ENCODE measurements around the gene CFL1. TPM values are rescaled to one million over a fixed set of nuclear protein-coding genes. Genes with fewer than 3 reads are reported as not detected.

CFL1 gene
- total RNA-seq, 1 experiment from 2014 or later, result 955 TPM

DNA sequence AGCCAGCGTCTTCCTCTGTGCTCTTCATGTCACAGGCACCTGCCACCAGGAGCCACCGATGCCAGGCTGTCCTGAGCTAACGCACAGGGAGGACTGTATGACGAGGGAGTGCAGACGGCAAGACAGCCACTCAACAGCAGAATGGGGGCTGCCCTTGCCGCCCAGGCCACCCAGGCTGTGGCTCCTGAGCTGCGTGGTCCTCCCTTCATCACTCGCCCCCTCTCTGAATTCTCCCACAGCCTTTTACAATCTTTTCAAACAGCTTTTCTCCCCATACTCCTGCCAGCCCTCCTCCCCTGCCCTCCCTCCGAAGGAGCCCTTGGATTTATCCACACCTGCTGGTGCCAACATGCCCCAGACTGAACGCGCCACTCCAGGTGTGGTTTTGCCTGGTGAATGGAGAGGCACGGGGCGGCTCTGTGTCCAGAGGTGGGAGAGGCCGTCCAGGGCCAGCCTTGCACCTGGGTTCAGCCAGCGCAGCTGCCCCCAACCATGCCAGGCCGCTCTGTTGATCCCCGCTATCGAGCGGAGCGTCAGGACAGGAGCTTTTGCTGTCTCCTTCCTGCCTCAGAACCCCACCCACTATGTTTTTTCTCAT, 49.1 kb downstream of the CFL1 start:
- peaks cover 51% of the 10 kb centered on the region for H3K27me3 Mint-ChIP-seq (ENCODE audit: unreplicated experiment)
- CTCF ChIA-PET, result interaction anchor here (0.6 kb wide), 1 partner anchor 414 kb away, joined by 6 read pairs; no protein-coding TSS in a partner anchor
- H3K4me3 Mint-ChIP-seq (ENCODE audit: low read depth, unreplicated experiment), result no peak overlapping the region
- BruUV-seq (replicated peaks), result no TSS peak
- no peaks in the 10 kb centered on the region for H3K4me1 Mint-ChIP-seq (ENCODE audit: low read depth, unreplicated experiment)
- no peaks in the 10 kb centered on the region for H3K9me3 Mint-ChIP-seq (ENCODE audit: low read depth, unreplicated experiment)
- no peak for DNase-seq
- intact Hi-C loops (cut with micrococcal nuclease; ENCODE audit: unreplicated experiment), result no loop called here
- TF ChIP-seq, protein P1, sequence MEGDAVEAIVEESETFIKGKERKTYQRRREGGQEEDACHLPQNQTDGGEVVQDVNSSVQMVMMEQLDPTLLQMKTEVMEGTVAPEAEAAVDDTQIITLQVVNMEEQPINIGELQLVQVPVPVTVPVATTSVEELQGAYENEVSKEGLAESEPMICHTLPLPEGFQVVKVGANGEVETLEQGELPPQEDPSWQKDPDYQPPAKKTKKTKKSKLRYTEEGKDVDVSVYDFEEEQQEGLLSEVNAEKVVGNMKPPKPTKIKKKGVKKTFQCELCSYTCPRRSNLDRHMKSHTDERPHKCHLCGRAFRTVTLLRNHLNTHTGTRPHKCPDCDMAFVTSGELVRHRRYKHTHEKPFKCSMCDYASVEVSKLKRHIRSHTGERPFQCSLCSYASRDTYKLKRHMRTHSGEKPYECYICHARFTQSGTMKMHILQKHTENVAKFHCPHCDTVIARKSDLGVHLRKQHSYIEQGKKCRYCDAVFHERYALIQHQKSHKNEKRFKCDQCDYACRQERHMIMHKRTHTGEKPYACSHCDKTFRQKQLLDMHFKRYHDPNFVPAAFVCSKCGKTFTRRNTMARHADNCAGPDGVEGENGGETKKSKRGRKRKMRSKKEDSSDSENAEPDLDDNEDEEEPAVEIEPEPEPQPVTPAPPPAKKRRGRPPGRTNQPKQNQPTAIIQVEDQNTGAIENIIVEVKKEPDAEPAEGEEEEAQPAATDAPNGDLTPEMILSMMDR (IDR thresholded peaks at IDR 0.05; ENCODE audit: unreplicated experiment), result no peak
- H3K36me3 Mint-ChIP-seq (ENCODE audit: insufficient read depth, unreplicated experiment), result peaks cover 17% of the 10 kb centered on the region
- no peak overlapping the region for H3K27ac Mint-ChIP-seq (ENCODE audit: unreplicated experiment)

DNA sequence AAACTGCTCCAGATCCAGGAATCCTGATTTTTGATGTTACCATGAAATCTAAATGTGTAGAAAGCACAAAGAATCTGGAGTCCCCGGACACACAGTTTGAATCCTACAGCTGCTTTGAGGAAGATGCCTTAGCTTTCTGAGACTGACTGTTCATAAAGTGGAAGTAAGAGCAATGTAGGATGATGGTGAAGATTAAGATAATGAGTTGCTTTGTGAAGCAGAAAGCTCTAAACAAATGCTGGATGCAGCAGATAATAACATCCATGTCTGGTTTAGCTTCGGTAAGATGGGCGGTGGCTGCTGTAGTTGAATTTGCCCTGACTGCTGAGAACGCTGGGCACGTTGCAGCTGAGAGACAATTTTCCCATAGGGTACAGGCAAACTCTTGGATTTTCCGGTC, 51.0 kb downstream of the CFL1 start:
- no peak for DNase-seq
- Mint-ChIP-seq H3K36me3 (ENCODE audit: insufficient read depth, unreplicated experiment) (peaks cover 9% of the 10 kb centered on the region), H3K4me1 (ENCODE audit: low read depth, unreplicated experiment) (no peaks in the 10 kb centered on the region), H3K4me3 (ENCODE audit: low read depth, unreplicated experiment) (no peak overlapping the region), H3K27me3 (ENCODE audit: unreplicated experiment) (peaks cover 59% of the 10 kb centered on the region), H3K27ac (ENCODE audit: unreplicated experiment) (no peak overlapping the region), H3K9me3 (ENCODE audit: low read depth, unreplicated experiment) (no peaks in the 10 kb centered on the region)
- intact Hi-C loops (cut with micrococcal nuclease; ENCODE audit: unreplicated experiment), result no loop called here
- BruUV-seq (replicated peaks), result no TSS peak
- TF ChIP-seq, protein P1 (IDR thresholded peaks at IDR 0.05; ENCODE audit: unreplicated experiment), result no peak
- CTCF ChIA-PET, result interaction anchor here (0.6 to 0.8 kb wide), 2 partner anchors 10 to 106 kb away, joined by 4 read pairs; no protein-coding TSS in a partner anchor

Other genes starting within 250 kb of the CFL1 start
- 86.3 and 91.4 TPM in 2 replicates for gene MAP3K11, start 244.0 kb downstream of the CFL1 start, total RNA-seq (2022)
- 72.8 and 77.4 TPM in 2 replicates for gene PCNX3, start 242.4 kb downstream of the CFL1 start, total RNA-seq (2022)
- 33.0 and 41.3 TPM in 2 replicates for gene SIPA1, start 220.1 kb downstream of the CFL1 start, total RNA-seq (2022)
- 76.4 and 79.6 TPM in 2 replicates for gene RELA, start 195.3 kb downstream of the CFL1 start, total RNA-seq (2022)
- 50.9 and 51.0 TPM in 2 replicates for gene KAT5, start 145.9 kb downstream of the CFL1 start, total RNA-seq (2022)
- gene RNASEH2C, start 137.4 kb downstream of the CFL1 start, total RNA-seq (2022), result 26.2 and 28.2 TPM in 2 replicates
- gene AP5B1, start 77.2 kb downstream of the CFL1 start, total RNA-seq (2022), result 18.5 and 21.9 TPM in 2 replicates
- 12.7 and 15.2 TPM in 2 replicates for gene OVOL1, start 71.1 kb downstream of the CFL1 start, total RNA-seq (2022)
- not detected in 2 replicates for gene SNX32, start 24.2 kb downstream of the CFL1 start, total RNA-seq (2022)
- 50.8 and 67.6 TPM in 2 replicates for gene MUS81, start 2.3 kb upstream of the CFL1 start, total RNA-seq (2022)
- 3.4 and 3.8 TPM in 2 replicates for gene EFEMP2, start 14.6 kb upstream of the CFL1 start, total RNA-seq (2022)
- gene CTSW, start 21.7 kb upstream of the CFL1 start, total RNA-seq (2022), result not detected in 2 replicates
- 75.8 and 79.2 TPM in 2 replicates for gene FIBP, start 30.3 kb upstream of the CFL1 start, total RNA-seq (2022)
- 26.6 and 30.2 TPM in 2 replicates for gene CCDC85B, start 32.5 kb upstream of the CFL1 start, total RNA-seq (2022)
- 69.8 and 76.1 TPM in 2 replicates for gene FOSL1, start 42.2 kb upstream of the CFL1 start, total RNA-seq (2022)
- 25.9 and 27.4 TPM in 2 replicates for gene C11orf68, start 60.9 kb upstream of the CFL1 start, total RNA-seq (2022)
- 106 and 114 TPM in 2 replicates for gene DRAP1, start 61.2 kb upstream of the CFL1 start, total RNA-seq (2022)
- gene TSGA10IP, start 87.3 kb upstream of the CFL1 start, total RNA-seq (2022), result not detected in 2 replicates
- gene SART1, start 103.6 kb upstream of the CFL1 start, total RNA-seq (2022), result 47.2 and 48.3 TPM in 2 replicates
- 55.1 and 61.1 TPM in 2 replicates for gene EIF1AD, start 144.0 kb upstream of the CFL1 start, total RNA-seq (2022)
- 248 and 266 TPM in 2 replicates for gene BANF1, start 144.3 kb upstream of the CFL1 start, total RNA-seq (2022)
- gene CST6, start 153.8 kb upstream of the CFL1 start, total RNA-seq (2022), result 21.5 and 27.2 TPM in 2 replicates
- gene CATSPER1, start 168.3 kb upstream of the CFL1 start, total RNA-seq (2022), result 1.0 and 2.6 TPM in 2 replicates
- not detected in 2 replicates for gene GAL3ST3, start 191.0 kb upstream of the CFL1 start, total RNA-seq (2022)
- gene SF3B2, start 194.2 kb upstream of the CFL1 start, total RNA-seq (2022), result 167 and 173 TPM in 2 replicates
- 44.7 and 47.9 TPM in 2 replicates for gene PACS1, start 212.1 kb upstream of the CFL1 start, total RNA-seq (2022)